ENCODE data around the gene COL5A2.

COL5A2 gene

GRCh38 chr2:189037518-189037917 is 142.0 kb downstream of the COL5A2 start:
- H3K9ac ChIP-seq (ENCODE audit: low read length) = no peak overlapping the region
- TF ChIP-seq CTCF (IDR thresholded peaks at IDR 0.05; ENCODE audit: insufficient read depth, low read length, poor library complexity, severe bottlenecking) = no peak
- no peak for TF ChIP-seq EZH2phosphoT487 (conservative IDR thresholded peaks at IDR 0.05; ENCODE audit: low read length)
- no peak overlapping the region for H2AFZ ChIP-seq (ENCODE audit: low read depth, low read length, severe bottlenecking)
- H3K4me2 ChIP-seq (ENCODE audit: low read depth, low read length, poor library complexity, severe bottlenecking) = no peak overlapping the region
- no peaks in the 10 kb centered on the region for H4K20me1 ChIP-seq (ENCODE audit: low read depth, low read length)
- H3K36me3 ChIP-seq (ENCODE audit: low read length) = no peaks in the 10 kb centered on the region
- H3K27ac ChIP-seq (ENCODE audit: low read depth, low read length) = no peak overlapping the region
- no peaks in the 10 kb centered on the region for H3K9me3 ChIP-seq (ENCODE audit: insufficient read depth, low read length)
- H3K79me2 ChIP-seq (ENCODE audit: insufficient read depth, low read length) = no peaks in the 10 kb centered on the region
- no peaks in the 10 kb centered on the region for H3K27me3 ChIP-seq (ENCODE audit: low read length)
- H3K9me2 ChIP-seq (replicated peaks; ENCODE audit: insufficient read depth, low read length) = no peaks in the 10 kb centered on the region
- no peak overlapping the region for H3K4me3 ChIP-seq (ENCODE audit: insufficient read depth, low read length, poor library complexity, severe bottlenecking)
- no peaks in the 10 kb centered on the region for H3F3A ChIP-seq (ENCODE audit: insufficient read depth)

DNA sequence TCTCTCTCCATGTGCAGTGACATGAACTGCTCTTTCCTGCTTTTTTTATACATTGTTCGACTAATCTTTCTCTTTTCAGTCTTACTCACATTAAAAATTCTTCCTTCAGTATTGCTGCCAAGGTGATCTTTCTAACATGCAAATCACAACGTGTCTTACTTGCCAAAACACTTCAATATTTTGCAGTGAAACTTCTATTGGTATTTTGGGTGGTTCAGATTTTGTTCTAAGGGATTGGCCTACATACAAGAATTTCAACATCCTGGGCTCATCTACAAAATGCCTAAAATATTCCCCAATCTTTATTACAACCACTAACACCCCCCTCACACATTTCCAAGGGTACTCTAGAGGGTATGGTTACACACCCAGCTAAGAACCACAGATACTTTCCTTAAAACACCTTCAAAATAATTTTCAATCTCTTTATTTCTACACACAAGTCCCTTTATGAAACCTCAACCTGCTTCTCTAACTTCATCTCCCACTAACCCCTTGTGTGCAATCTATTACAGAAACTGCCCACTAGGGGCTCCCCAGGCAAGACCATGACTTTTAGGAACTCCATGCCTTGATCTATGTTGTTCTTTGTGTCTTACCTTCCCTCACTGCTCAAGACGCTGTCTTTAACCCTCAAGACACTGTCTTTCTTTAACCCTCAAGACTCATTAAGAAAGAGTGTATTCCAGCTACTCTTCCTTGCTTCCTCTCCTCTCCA is 154.5 kb downstream of the COL5A2 start:
- H3K27ac ChIP-seq (ENCODE audit: low read depth, low read length) = no peak overlapping the region
- H3K9me2 ChIP-seq (replicated peaks; ENCODE audit: insufficient read depth, low read length) = no peaks in the 10 kb centered on the region
- H3K9me3 ChIP-seq (ENCODE audit: insufficient read depth, low read length) = no peaks in the 10 kb centered on the region
- no peaks in the 10 kb centered on the region for H4K20me1 ChIP-seq (ENCODE audit: low read depth, low read length)
- H3K4me2 ChIP-seq (ENCODE audit: low read depth, low read length, poor library complexity, severe bottlenecking) = no peak overlapping the region
- H3F3A ChIP-seq (ENCODE audit: insufficient read depth) = no peaks in the 10 kb centered on the region
- H3K9ac ChIP-seq (ENCODE audit: low read length) = no peak overlapping the region
- H2AFZ ChIP-seq (ENCODE audit: low read depth, low read length, severe bottlenecking) = no peak overlapping the region
- no peak overlapping the region for H3K4me3 ChIP-seq (ENCODE audit: insufficient read depth, low read length, poor library complexity, severe bottlenecking)
- no peaks in the 10 kb centered on the region for H3K27me3 ChIP-seq (ENCODE audit: low read length)
- no peaks in the 10 kb centered on the region for H3K36me3 ChIP-seq (ENCODE audit: low read length)
- TF ChIP-seq EZH2phosphoT487 (conservative IDR thresholded peaks at IDR 0.05; ENCODE audit: low read length) = no peak
- TF ChIP-seq CTCF (IDR thresholded peaks at IDR 0.05; ENCODE audit: insufficient read depth, low read length, poor library complexity, severe bottlenecking) = no peak
- no peaks in the 10 kb centered on the region for H3K79me2 ChIP-seq (ENCODE audit: insufficient read depth, low read length)

DNA sequence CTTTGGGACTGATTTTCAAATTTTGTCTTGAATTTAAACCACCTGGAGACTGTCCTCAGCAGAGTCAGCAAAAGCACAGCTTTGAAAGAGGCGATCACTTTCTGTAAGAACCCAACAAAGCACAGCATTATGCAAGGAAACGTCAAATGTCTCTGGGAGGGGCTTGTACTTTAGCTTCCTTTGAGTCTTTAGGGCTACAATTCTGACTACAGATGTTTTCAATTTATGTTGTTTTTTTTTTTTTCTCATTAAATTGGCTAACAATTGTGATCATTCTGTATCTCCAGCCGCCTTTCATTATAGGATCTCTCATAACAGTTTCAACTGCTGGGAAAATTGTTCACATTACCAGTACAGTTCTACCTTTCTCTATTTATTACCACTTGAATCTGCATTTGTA is 157.1 kb downstream of the COL5A2 start:
- Histone ChIP-seq H3K4me3 (ENCODE audit: insufficient read depth, low read length, poor library complexity, severe bottlenecking) (no peak overlapping the region), H3K36me3 (ENCODE audit: low read length) (no peaks in the 10 kb centered on the region), H3K27me3 (ENCODE audit: low read length) (no peaks in the 10 kb centered on the region), H3K4me2 (ENCODE audit: low read depth, low read length, poor library complexity, severe bottlenecking) (no peak overlapping the region), H3K9ac (ENCODE audit: low read length) (no peak overlapping the region), H3K9me2 (replicated peaks; ENCODE audit: insufficient read depth, low read length) (no peaks in the 10 kb centered on the region), H3K79me2 (ENCODE audit: insufficient read depth, low read length) (no peaks in the 10 kb centered on the region), H3K9me3 (ENCODE audit: insufficient read depth, low read length) (no peaks in the 10 kb centered on the region), H2AFZ (ENCODE audit: low read depth, low read length, severe bottlenecking) (no peak overlapping the region), H3F3A (ENCODE audit: insufficient read depth) (no peaks in the 10 kb centered on the region), H4K20me1 (ENCODE audit: low read depth, low read length) (no peaks in the 10 kb centered on the region), H3K27ac (ENCODE audit: low read depth, low read length) (no peak overlapping the region)
- TF ChIP-seq EZH2phosphoT487 (conservative IDR thresholded peaks at IDR 0.05; ENCODE audit: low read length) (no peak), CTCF (IDR thresholded peaks at IDR 0.05; ENCODE audit: insufficient read depth, low read length, poor library complexity, severe bottlenecking) (no peak)
